Mucosa of stomach (tissue), 1 donor: ENCODE results near the gene KIF3C.
"Not testable (repeated sequence)": the region's sequence is repeated elsewhere in the genome, so short reads cannot be mapped to it uniquely, and the experiment has no call there.

ENCODE experiments used
- H3K27me3 ChIP-seq: one replicate; pipeline ENCODE4 v1.7.0; 2013; ENCODE audit warnings: mild to moderate bottlenecking, low read length; ENCODE audit not compliant: control insufficient read depth, insufficient read depth
- H3K36me3 ChIP-seq: one replicate; pipeline ENCODE4 v1.7.0; 2013; ENCODE audit warnings: low read length; ENCODE audit not compliant: control insufficient read depth, insufficient read depth
- H3K4me1 ChIP-seq: one replicate; pipeline ENCODE4 v1.7.0; 2013; ENCODE audit warnings: mild to moderate bottlenecking, low read length; ENCODE audit not compliant: control insufficient read depth, insufficient read depth
- H3K4me3 ChIP-seq: one replicate; pipeline ENCODE4 v1.7.0; 2013; ENCODE audit warnings: low read length
- H3K9ac ChIP-seq: one replicate; pipeline ENCODE4 v1.7.0; 2013; ENCODE audit warnings: mild to moderate bottlenecking, low read length, moderate library complexity
- H3K9me3 ChIP-seq: one replicate; pipeline ENCODE4 v1.7.0; 2013; ENCODE audit warnings: mild to moderate bottlenecking, low read length, moderate library complexity; ENCODE audit not compliant: control insufficient read depth
- donor health status: Pancreatic carcinoma.

The KIF3C gene

GRCh38 chr2:25920786-25921415, 61.4 kb downstream of the KIF3C start:
- H3K27me3 ChIP-seq, result no peaks in the 10 kb centered on the region
- no peak overlapping the region for H3K9ac ChIP-seq
- no peak overlapping the region for H3K4me3 ChIP-seq
- no peaks in the 10 kb centered on the region for H3K36me3 ChIP-seq
- no peaks in the 10 kb centered on the region for H3K9me3 ChIP-seq
- H3K4me1 ChIP-seq, result no peaks in the 10 kb centered on the region

GRCh38 chr2:25920336-25920735, 62.0 kb downstream of the KIF3C start:
- H3K4me3 ChIP-seq, result no peak overlapping the region
- H3K9ac ChIP-seq, result no peak overlapping the region

GRCh38 chr2:25917832-25918231, 64.5 kb downstream of the KIF3C start:
- Histone ChIP-seq H3K9ac (no peak overlapping the region), H3K4me3 (no peak overlapping the region), H3K27me3 (no peaks in the 10 kb centered on the region), H3K36me3 (no peaks in the 10 kb centered on the region), H3K9me3 (no peaks in the 10 kb centered on the region), H3K4me1 (no peaks in the 10 kb centered on the region)

More at GRCh38 chr2:25920336-25920735, 62.0 kb downstream of the KIF3C start:
- no peaks in the 10 kb centered on the region for H3K4me1 ChIP-seq
- H3K36me3 ChIP-seq, result no peaks in the 10 kb centered on the region
- H3K27me3 ChIP-seq, result no peaks in the 10 kb centered on the region
- no peaks in the 10 kb centered on the region for H3K9me3 ChIP-seq

- H3K4me3 ChIP-seq, H3K27me3 ChIP-seq, H3K9me3 ChIP-seq, H3K4me1 ChIP-seq, H3K36me3 ChIP-seq, H3K9ac ChIP-seq: not testable (repeated sequence)
Observed at GRCh38 chr2:25917411-25917810, 64.9 kb downstream of the KIF3C start.

GRCh38 chr2:25915944-25916772, 66.1 kb downstream of the KIF3C start:
- not testable (repeated sequence) for H3K9me3 ChIP-seq, H3K4me3 ChIP-seq

GRCh38 chr2:25915411-25915810, 66.9 kb downstream of the KIF3C start:
- H3K4me3 ChIP-seq, H3K36me3 ChIP-seq, H3K27me3 ChIP-seq, H3K9ac ChIP-seq, H3K9me3 ChIP-seq, H3K4me1 ChIP-seq: not testable (repeated sequence)

More at GRCh38 chr2:25915944-25916772, 66.1 kb downstream of the KIF3C start:
- H3K4me1 ChIP-seq, H3K27me3 ChIP-seq, H3K36me3 ChIP-seq, H3K9ac ChIP-seq: not testable (repeated sequence)

- H3K4me1 ChIP-seq, H3K4me3 ChIP-seq, H3K27me3 ChIP-seq, H3K9me3 ChIP-seq, H3K9ac ChIP-seq, H3K36me3 ChIP-seq: not testable (repeated sequence)
Observed at GRCh38 chr2:25913696-25913973, 68.7 kb downstream of the KIF3C start.

GRCh38 chr2:25912851-25913695, 69.2 kb downstream of the KIF3C start:
- H3K9me3 ChIP-seq, result no peaks in the 10 kb centered on the region
- H3K4me3 ChIP-seq, result no peak overlapping the region
- no peaks in the 10 kb centered on the region for H3K36me3 ChIP-seq
- H3K4me1 ChIP-seq, result no peaks in the 10 kb centered on the region
- H3K27me3 ChIP-seq, result no peaks in the 10 kb centered on the region
- no peak overlapping the region for H3K9ac ChIP-seq

GRCh38 chr2:25909574-25909973, 72.7 kb downstream of the KIF3C start:
- not testable (repeated sequence) for H3K9ac ChIP-seq, H3K27me3 ChIP-seq, H3K36me3 ChIP-seq, H3K4me1 ChIP-seq, H3K4me3 ChIP-seq, H3K9me3 ChIP-seq

- Histone ChIP-seq H3K9me3 (no peaks in the 10 kb centered on the region), H3K4me3 (no peak overlapping the region), H3K36me3 (no peaks in the 10 kb centered on the region), H3K27me3 (no peaks in the 10 kb centered on the region), H3K4me1 (no peaks in the 10 kb centered on the region), H3K9ac (no peak overlapping the region)
Observed at GRCh38 chr2:25905126-25905525, 77.2 kb downstream of the KIF3C start.

- Histone ChIP-seq H3K9me3 (no peaks in the 10 kb centered on the region), H3K4me3 (no peak overlapping the region), H3K27me3 (no peaks in the 10 kb centered on the region), H3K9ac (no peak overlapping the region), H3K36me3 (no peaks in the 10 kb centered on the region), H3K4me1 (no peaks in the 10 kb centered on the region)
Observed at GRCh38 chr2:25903216-25903776, 79.0 kb downstream of the KIF3C start.

GRCh38 chr2:25899404-25899970, 82.8 kb downstream of the KIF3C start:
- Histone ChIP-seq H3K4me3 (no peak overlapping the region), H3K9me3 (no peaks in the 10 kb centered on the region), H3K27me3 (no peaks in the 10 kb centered on the region), H3K36me3 (no peaks in the 10 kb centered on the region), H3K4me1 (no peaks in the 10 kb centered on the region), H3K9ac (no peak overlapping the region)
